AG04449 (cell line): ENCODE results near the gene CORO1C.

ENCODE experiments used
- CTCF ChIA-PET: fragments of 350-600 bp; formaldehyde crosslinking; extraction: SDS; loops from one replicate; lab custom pipeline; 2021; ENCODE audit warnings: antibody characterized with exemption; lab: Yijun Ruan, JAX
- POLR2A ChIA-PET: fragments of 400-600, 350-600 bp; formaldehyde crosslinking; extraction: SDS; loops from one replicate; lab custom pipeline; 2020; ENCODE audit warnings: antibody characterized with exemption, inconsistent platforms; lab: Yijun Ruan, JAX
- DNase-seq: peaks from one replicate; pipeline ENCODE4 v3.0.0-alpha.2; 2010; ENCODE audit warnings: low read depth, low spot score
- H3K4me3 ChIP-seq: 2 replicates; pipeline ENCODE4 v1.5.1; 2011; ENCODE audit warnings: low read depth, mild to moderate bottlenecking, control low read depth, low read length
- CTCF ChIP-seq: IDR thresholded peaks from one replicate; pipeline ENCODE4 v1.5.1; 2011; ENCODE audit warnings: mild to moderate bottlenecking, moderate library complexity, low read length, control low read depth, inconsistent platforms; ENCODE audit not compliant: insufficient read depth; ENCODE audit errors: missing control alignments

Gene CORO1C

GRCh38 chr12:108602976-108603704, 128.2 kb downstream of the CORO1C start:
- CTCF ChIA-PET: interaction anchor here (1.2 to 9.0 kb wide), 3 partner anchors 13 to 17 kb away, joined by 3 to 106 read pairs (median 7); no protein-coding TSS in a partner anchor
- no peak overlapping the region for H3K4me3 ChIP-seq
- DNase-seq: no peak
- POLR2A ChIA-PET: no interaction called here
- no peak for TF ChIP-seq CTCF

- POLR2A ChIA-PET: no interaction called here
- TF ChIP-seq CTCF: no peak
- no peak for DNase-seq
- CTCF ChIA-PET: interaction anchor here (1.5 kb wide), 1 partner anchor 16 kb away, joined by 7 read pairs; no protein-coding TSS in a partner anchor
- no peak overlapping the region for H3K4me3 ChIP-seq
Observed at GRCh38 chr12:108602209-108602705, 129.1 kb downstream of the CORO1C start.

- no peak for TF ChIP-seq CTCF
- H3K4me3 ChIP-seq: no peak overlapping the region
- ChIA-PET CTCF (interaction anchor here (1.5 to 2.0 kb wide), 2 partner anchors 10 to 17 kb away, joined by 6 to 19 read pairs; no protein-coding TSS in a partner anchor), POLR2A (no interaction called here)
- DNase-seq: no peak
Observed at GRCh38 chr12:108600702-108601007, 130.7 kb downstream of the CORO1C start.

- CTCF ChIA-PET: interaction anchor here (1.5 to 2.0 kb wide), 2 partner anchors 11 to 18 kb away, joined by 6 to 19 read pairs; no protein-coding TSS in a partner anchor
- POLR2A ChIA-PET: no interaction called here
- no peak overlapping the region for H3K4me3 ChIP-seq
- no peak for DNase-seq
- TF ChIP-seq CTCF: no peak
Observed at GRCh38 chr12:108599948-108600701, 131.2 kb downstream of the CORO1C start.

- no peak overlapping the region for H3K4me3 ChIP-seq
- ChIA-PET POLR2A (no interaction called here), CTCF (interaction anchor here (1.5 to 2.0 kb wide), 2 partner anchors 11 to 18 kb away, joined by 6 to 19 read pairs; no protein-coding TSS in a partner anchor)
- TF ChIP-seq CTCF: no peak
- DNase-seq: no peak
Observed at GRCh38 chr12:108599541-108599940, 131.8 kb downstream of the CORO1C start.
